Measurements from ENCODE around the gene CPLANE1.
"Not testable (repeated sequence)": the region's sequence is repeated elsewhere in the genome, so short reads cannot be mapped to it uniquely, and the experiment has no call there.

Gene CPLANE1

DNA sequence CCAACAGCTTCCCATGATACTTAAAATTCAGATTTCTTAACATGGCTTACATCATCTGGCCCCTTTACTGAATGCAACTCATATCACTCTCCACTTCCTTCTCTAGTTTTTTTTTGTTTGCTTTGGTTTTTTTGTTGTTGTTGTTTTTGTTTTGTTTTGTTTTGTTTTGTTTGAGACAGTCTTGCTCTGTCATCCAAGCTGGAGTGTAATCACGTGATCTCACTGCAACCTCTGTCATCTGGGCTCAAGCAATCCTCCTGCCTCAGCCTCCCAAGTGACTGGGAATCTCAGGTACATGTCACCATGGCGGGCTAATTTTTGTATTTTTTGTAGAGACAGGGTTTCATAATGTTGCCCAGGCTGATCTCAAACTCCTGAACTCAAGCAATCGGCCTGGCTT lies 41.4 kb downstream of the CPLANE1 start:
- DNase-seq: no peak

DNA sequence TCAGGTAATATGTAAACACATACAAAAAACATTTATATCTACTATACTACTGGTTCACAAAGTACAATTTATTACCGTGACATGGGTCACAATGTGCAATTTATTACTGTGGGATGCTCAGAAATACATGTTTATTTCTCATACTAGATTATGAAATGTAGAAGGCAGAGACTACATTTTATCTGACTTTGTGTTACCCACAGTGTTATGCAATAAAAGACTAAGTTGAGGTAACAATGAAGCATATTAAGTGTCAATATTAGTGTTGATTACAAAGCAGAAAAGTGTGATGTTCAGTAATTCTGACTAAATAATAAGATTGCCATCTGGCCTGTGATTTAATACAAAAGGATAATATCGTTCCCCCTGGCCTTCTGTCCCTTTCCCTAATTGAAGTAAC lies 42.4 kb downstream of the CPLANE1 start:
- no peak for DNase-seq

DNA sequence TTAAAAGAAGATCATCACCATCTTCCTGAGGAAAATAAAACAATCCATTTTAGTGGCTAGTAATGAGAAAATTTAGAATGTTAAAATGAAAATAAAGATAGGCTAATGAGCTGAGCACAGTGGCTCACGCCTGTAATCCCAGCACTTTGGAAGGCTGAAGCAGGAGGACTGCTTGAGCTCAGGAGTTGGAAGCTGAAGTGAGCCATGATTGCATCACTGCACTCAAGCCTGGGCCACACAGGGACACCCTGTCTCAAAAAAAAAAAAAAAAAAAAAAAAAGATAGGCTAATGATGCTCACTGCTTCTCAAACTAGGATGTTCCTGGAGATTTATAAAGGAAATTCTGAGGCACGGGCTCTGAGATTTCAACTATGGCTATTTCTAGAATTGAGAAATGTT lies 50.3 kb downstream of the CPLANE1 start:
- no peak for DNase-seq

DNA sequence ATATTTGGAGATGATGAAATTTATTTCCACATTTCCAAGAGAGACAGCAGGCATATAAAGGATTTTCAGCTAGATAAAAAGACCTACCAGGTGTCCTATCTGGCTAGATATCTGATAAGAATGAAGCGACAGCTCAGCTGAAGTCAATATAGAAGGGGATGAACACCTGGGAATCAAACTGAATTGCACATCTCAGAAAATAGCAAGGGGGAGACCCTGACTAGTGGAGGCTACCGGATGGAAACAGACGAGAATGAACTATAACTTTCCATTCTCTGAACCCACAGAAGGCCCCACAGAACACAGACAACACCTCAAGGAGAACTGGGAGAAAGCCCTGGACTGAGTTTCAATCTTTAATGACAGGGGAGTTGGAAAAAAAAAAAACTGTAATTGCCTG lies 51.1 kb downstream of the CPLANE1 start:
- DNase-seq: no peak

DNA sequence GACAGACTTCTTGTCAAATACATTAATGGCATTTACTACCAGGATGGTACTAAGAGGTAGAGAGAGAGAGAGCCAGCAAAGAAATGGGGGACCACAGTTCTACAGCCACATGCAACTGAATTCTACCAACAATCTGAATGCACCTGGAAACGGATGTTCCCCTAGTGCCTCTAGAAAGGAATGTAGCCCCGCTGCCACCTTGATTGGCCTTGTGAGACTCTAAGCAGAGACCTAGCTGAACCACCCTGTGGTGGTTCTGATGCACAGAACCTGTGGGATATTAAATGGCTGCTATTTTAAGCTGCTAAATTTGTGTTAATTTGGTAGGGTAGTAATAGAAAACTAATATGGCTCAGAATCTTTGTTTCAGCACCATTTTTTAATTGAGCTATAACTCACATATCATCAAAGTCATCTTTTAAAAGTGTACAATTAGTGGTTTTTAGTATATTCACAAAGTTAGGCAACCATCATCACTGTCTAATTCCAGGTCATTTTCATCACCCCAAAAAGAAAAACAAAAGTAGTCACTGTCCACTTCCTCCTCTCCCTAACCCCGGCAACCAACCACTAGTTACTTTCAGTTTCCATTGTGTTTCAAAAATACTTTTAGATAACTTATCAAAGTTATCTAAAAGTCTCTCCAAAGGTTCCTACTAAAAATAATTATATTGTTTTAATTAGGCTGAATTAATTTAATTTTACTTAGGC lies 51.7 kb downstream of the CPLANE1 start:
- no peak for DNase-seq

DNA sequence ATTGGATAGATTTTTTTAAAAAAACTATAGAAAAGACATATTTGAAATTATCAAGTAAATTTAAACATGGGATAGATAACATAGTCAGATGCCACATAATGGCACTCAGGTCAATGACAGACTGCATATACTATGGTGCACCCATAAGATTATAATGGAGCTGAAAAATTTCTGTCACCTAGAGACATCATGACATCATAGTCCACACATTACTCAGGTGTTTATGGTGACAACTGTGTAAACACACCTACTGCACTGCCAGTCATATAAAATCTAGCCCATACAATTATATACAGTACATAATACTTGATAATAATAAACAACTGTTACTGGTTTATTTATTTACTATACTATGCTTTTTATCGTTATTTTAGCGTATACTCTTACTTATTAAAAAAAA lies 58.6 kb downstream of the CPLANE1 start:
- DNase-seq: no peak

DNA sequence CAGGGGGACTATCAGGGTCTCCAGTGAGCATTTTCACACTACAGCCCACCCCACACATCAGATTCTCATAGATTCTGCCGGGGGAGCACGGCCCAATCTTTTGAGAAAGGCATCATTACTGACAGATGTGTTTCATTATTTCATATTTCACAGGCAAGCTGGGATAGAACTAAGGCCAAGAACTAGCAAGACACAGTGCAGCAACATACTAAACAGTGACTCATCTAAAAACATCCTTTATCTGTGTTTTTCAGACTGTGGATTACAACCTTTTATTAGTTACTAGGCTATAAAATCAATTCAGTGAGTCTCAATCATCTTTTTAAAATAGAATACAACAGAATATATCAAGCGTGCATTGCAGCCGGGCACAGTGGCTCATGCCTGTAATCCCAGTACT lies 59.8 kb downstream of the CPLANE1 start:
- DNase-seq: no peak

DNA sequence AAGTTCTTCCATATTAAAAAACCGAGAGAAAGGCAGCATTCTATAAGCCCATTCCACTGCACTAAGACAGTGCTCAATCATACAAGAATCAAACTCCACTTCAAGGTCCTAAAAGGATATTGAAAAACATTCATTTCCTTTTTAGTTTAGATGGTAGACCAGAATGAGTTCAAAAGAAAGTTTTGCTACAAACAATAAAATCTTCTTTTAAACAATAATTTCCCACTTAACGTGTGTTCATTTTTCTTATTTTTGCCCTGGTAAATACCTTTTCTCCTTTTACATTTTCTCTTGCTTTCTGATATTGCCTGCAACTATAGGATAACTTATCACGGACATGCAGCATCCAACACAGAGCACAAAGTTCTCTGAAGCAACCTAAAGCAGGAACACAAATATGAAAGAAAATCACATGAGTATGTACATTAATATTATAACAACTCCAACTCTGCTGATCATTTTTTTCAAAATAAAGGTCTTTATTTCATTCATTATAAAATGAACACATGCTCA lies 61.7 kb downstream of the CPLANE1 start:
- DNase-seq: no peak

DNA sequence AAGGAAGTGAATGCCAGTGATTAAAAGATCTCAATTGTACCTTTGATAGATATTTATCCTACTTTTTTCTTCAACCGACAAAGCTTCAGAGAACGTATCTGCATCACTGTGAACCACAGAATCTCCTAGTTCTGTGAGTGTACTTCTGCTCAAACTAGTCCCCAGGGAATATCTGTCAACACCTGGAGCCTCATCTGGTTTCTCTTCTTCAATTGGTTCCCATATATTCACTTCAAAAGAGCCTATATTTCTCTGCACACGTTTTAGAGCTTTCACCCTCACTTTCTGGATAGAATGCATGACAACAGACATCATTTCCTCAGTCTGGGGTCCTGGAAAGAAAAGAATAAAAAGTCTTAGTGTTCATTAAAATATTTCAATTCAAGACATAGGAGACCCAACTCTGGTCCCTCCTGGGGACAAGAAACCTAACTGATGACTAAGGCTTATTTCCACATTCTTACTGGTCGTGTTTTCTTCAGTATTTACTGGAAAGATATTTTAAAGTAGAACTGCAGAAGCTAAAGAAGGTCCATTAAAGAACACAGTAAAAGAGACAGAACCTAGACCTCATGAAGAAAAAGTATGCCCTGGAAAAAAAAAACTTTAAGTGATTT lies 64.3 kb downstream of the CPLANE1 start:
- DNase-seq: no peak

DNA sequence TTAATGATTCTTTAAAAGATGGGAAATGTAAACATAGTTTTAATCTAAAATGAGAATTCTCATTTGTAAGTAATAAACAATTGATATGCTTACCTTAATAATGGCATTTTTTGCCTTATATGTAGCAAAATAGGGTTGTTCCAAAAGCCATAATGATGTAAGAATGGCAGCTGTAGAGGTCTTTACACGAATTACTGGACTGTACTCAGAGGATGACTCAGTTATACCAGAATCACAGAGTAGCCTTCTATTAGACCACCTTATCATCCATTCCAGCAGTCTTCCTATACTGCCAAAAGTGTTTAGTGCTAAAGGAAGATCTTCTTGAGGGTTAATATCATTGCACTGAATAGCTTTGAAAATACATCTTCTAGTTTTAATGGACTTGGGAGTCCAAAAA lies 66.5 kb downstream of the CPLANE1 start:
- no peak for DNase-seq

DNA sequence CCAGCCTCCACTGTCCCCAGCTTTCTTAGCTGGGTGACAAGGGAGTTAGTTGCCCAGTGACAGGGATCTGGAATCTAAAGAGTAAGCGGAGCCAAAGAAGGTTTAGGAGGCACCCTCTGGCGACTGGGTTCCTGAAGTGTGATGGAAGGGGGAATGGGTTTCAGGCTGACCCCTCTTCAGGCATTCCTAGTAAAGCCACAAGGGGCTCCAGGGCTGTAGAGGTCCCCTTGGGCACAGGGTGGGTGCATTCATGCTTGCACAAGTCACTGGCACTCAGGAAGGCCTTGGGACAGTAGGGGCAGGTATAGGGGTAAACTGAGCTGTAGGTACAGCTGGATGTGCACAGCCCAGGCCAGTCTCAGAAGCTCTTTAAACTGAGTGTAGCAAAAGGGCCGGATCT lies 74.2 kb downstream of the CPLANE1 start:
- DNase-seq: no peak

DNA sequence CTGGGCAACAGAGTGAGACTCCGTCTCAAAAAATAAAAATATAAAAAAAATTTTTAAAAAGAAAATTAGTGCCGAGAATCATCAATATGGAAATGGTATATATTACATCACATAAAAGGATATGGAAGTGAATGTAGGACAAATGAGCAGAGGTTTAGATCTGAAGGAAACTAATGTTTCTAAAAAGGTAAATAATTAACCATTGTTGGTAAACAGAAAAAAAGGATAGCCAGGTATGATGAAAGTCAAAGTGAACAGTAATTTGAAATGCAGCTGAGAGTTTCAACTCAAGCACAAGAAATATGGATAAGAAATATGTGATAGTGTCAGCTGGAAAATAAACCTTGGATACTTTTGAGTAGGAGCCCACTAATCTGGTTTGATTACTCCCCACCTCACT lies 76.2 kb downstream of the CPLANE1 start:
- no peak for DNase-seq

DNA sequence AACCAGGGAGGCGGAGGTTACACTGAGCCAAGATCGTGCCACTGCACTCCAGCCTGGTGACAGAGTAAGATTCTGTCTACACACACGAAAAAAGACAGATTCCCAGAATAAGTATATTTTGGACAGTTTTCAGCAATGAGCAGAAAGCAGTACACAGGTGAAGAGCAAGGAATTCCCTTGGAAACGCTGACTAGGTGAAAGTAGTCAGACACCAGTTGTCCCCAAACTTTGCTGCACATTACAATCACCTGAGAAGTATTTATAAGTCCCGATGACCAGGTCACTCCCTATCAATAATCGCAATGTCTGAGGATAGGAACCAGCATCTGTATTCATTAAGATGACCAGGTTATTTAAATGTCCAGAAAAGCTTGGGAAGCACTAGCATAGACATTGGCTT lies 78.3 kb downstream of the CPLANE1 start:
- DNase-seq: no peak

DNA sequence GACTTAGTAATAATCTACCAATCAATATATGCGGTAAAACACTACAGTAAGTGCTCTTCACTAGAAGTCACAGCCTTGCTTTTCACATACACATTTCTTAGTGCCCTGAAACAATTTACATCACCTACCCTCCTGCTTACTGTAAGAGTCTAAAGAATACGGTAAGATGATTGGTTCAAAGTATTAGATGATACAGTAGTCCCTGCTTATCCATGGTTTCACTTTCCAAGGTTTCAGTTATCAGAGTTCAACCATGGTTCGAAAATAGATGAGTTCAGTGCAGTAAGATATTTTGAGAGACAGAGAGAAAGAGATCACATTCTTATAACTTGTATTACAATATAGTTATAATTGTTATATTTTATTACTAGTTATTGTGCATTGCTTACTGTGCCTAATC lies 83.0 kb downstream of the CPLANE1 start:
- no peak for DNase-seq

DNA sequence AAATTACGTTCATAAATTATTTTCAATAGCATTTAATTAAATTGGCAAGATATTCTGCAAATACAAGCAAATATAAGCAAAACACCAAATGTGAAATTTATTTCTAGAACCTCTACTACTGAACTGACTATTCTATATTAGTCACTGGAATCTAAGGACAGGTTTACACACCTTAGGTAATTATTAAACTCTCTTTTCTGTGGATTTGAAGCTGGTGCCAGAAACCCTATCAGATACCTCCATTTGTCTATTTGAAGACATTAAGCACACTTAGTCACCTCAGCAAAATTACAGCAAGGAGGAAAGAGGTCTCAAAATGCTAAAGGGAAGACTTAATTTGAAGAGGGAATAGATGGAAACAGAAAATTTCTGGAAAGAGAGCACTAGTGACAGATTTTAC lies 83.4 kb downstream of the CPLANE1 start:
- no peak for DNase-seq

DNA sequence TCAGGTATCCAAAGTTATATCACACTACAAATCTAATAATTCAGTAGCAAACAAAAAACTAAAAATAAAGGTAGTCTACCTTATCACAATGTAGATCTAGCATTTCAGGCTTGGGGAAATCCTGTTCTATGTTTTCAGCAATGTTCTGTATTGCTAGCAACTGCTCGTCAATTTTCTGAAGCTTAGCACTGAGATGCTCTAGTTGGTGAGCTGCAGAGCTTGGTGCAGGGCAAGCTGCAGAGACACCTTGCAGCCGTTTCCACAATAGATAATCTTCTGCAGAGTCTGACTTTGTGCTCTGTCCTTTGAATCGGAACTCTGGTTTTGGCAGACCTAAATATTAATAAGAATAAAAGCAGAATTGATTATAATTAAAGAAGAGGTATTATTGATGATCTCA lies 95.5 kb downstream of the CPLANE1 start:
- DNase-seq: no peak

DNA sequence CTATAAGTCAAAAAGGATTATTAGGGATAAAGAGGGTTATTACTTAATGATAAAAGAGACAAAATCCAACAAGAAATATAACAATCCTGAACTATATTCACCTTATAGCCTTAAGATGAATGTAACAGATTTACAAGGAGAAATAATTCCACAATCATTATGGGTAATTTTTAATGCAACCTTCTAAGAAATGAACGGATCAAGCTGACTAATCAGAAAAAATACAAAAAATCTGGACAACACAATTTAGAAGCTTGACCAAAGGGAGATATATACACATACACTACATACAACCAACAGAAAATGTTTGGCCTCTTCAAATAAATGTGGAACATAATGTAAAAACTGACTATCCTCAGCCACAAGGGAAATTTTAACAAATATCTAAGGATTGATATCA lies 102.3 kb downstream of the CPLANE1 start:
- DNase-seq: no peak

DNA sequence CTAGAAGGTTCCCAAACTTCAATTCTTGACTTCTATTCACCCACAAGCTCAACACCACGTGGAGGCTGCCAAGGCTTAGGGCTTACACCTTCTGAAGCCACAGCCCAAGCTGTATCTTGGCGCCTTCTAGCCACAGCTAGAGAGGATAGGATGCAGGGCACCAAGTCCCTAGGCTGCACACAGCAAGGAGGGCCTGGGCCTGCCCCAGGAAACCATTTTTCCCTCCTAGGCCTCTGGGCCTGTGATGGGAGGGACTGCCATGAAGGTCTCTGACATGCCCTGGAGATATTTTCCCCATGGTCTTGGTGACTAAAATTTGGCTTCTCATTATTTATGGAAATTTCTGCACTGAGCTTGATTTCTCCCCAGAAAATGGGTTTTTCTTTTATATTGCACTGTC lies 112.5 kb downstream of the CPLANE1 start:
- DNase-seq: no peak

DNA sequence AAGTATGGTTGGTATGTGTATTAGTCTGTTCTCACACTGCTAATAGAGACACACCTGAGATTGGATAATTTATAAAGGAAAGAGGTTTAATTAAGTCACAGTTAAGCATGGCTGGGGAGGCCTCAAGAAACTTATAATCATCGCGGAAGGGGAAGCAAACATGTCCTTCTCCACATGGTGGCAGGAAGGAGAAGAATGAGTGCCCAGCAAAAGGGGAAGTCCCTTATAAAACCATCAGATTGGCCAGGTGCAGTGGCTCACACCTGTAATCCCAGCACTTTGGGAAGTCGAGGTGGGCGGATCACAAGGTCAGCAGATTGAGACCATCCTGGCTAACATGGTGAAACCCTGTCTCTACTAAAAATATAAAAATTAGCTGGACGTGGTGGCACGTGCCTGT lies 113.9 kb downstream of the CPLANE1 start:
- not testable (repeated sequence) for DNase-seq

DNA sequence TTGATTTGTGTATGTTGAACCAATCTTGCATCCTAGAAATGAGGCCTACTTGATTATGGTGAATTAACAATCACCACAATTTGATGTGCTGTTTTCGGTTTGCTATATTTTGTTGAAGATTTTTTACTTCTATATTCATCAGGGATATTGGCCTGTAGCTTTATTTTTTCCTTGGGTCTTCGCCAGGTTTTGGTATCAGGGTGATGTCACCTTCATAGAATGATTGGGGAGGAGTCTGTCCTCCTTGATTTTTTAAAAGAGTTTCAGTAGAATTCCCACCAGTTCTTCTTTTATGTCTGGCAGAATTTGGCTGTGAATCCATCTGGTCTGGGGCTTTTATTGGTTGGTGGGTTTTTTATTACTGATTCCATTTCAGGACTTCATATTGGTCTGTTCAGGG lies 115.2 kb downstream of the CPLANE1 start:
- no peak for DNase-seq

DNA sequence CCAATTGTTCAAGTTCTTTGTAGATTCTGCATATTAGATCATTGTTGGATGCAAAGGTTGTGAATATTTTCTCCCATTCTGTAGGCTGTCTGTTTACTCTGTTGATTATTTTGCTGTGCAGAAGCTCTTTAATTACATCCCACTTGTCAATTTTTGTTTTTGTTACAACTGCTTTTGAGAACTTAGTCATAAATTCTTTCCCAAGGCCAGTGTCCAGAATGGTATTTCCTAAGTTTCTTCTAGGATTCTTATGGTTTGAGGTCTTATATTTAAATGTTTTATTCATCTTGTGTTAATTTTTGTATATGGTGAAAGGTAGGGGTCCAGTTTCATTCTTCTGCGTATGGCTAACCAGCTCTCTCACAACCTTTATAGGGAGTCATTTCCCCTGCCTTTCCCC lies 116.5 kb downstream of the CPLANE1 start:
- no peak for DNase-seq

DNA sequence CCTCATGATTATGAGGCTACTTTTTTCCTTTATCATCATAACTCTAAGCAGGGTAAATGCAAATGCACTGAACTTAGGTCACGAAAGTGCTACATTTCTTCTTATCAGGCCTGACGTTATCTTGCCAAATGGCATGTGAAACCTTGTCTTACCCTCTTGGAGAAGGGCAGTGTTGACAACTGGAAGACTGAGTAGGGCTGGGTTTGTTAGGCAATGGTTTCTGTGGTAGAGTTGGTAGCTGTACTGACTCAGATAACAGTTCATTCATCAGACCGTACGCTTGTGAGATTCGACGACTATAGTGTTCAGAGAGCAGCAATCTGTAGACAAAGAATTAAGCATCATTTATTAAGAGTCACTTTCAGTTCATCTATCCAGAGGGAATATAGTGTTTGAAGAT lies 127.7 kb downstream of the CPLANE1 start:
- DNase-seq: no peak

DNA sequence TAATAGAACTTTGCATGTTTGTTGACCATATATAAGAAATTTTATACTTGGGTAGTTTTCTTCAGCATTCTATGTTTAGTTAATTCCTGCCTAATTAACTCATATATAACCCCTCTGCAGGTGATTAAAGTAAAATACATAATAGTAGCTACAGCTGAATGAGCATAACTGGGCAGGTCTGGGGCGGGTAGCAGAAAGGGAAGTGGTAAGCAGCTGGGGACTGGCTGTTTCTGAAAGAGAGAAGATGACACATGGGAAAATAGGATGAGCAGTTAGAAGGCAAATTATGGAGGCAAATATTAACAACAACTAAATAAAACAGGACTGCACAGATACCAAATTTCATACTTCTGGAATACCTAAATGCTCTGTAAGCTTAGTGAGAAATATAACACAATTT lies 128.1 kb downstream of the CPLANE1 start:
- no peak for DNase-seq

DNA sequence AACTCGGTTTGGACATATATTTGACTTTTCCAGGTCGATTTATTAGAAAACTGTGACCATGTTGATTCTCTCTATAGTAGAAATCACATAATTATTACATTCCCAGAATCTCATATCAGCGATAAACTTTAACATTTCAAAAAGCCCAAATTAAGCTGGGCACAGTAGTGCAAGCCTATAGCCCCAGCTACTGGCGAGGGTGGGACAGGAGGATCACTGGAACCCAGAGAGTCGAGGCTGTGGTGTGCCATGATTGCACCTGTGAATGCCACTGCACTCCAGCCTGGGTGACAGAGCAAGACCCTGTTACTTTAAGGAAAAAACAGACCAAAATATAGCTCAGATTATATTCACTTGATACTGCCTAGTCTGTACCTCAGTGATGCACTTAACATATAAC lies 128.9 kb downstream of the CPLANE1 start:
- DNase-seq: no peak

DNA sequence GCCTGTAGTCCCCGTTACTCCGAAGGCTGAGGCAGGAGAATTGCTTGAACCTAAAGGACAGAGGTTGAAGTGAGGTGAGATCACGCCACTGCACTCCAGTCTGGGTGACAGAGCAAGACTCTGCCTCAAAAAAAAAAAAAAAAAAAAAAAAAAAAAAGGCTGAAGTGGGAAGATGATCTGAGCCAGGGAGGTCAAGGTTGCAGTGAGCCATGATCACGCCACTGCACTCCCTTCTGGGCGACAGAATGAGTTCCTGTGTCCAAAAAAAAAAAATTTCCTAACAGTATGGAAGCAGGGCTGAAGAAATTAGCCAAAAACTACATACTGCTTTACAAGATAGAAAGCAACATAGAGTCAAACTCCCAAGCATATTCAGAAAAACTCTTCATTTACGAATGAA lies 132.8 kb downstream of the CPLANE1 start:
- DNase-seq: no peak
